GM12892 (cell line): ENCODE results near the gene PRKAR1A.

Experiments
- POLR2A ChIP-seq: IDR thresholded peaks from 2 replicates; pipeline ENCODE4 v1.6.1; 2011; ENCODE audit warnings: low read depth, low read length, control low read depth
- POLR2AphosphoS5 ChIP-seq: IDR thresholded peaks from 2 replicates; pipeline ENCODE4 v1.6.1; 2011; ENCODE audit warnings: low read depth, low read length, control low read depth
- TAF1 ChIP-seq: IDR thresholded peaks from 2 replicates; pipeline ENCODE4 v1.6.1; 2011; ENCODE audit warnings: low read depth, mild to moderate bottlenecking, control low read depth, low read length, borderline replicate concordance

DNA sequence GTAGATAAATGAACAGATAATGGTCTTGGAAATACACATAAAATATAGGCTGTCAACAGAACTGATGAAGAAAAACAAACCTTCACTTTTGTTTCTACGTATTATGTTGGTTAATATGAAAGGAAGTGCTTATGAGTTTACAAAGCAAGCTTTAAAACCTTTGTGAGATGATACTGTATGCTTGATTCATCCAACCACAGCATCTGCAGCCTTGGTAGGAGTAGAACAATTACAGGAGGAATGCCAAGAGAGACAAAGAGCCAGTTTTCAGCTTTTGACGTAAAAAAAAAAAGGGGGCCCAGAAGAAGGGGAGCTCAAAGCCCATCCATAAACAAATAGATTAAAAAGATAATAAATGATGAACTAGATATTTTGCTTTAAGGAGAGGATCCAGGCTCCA is 75.6 kb downstream of the PRKAR1A start:
- TF ChIP-seq POLR2AphosphoS5: no peak
- TF ChIP-seq POLR2A: no peak
- TF ChIP-seq TAF1: no peak
